GM06990 (cell line): ENCODE results near the gene AGAP1.

ENCODE experiments used
- DNase-seq: peaks from one replicate; pipeline ENCODE4 v3.0.0-alpha.2; 2011; ENCODE audit not compliant: insufficient read length; ENCODE audit errors: extremely low read depth
- H3K27me3 ChIP-seq: replicated peaks from 2 replicates; pipeline ENCODE4 v1.6.0; 2011; ENCODE audit warnings: low read length; ENCODE audit not compliant: control insufficient read depth, insufficient read depth
- H3K36me3 ChIP-seq: 2 replicates; pipeline ENCODE4 v1.5.1; 2011; ENCODE audit warnings: low read length; ENCODE audit not compliant: control insufficient read depth, insufficient read depth
- H3K4me3 ChIP-seq: replicated peaks from 2 replicates; pipeline ENCODE4 v1.5.1; 2011; ENCODE audit warnings: low read depth, mild to moderate bottlenecking, control low read depth, low read length
- CTCF ChIP-seq: IDR thresholded peaks from 2 replicates; pipeline ENCODE4 v1.5.1; 2011; ENCODE audit warnings: low read length, control low read depth, mild to moderate bottlenecking, inconsistent platforms; ENCODE audit not compliant: insufficient read depth, poor library complexity, severe bottlenecking

AGAP1 gene

GRCh38 chr2:236107536-236107935 is 613.7 kb downstream of the AGAP1 start:
- Histone ChIP-seq H3K36me3 (no peaks in the 10 kb centered on the region), H3K27me3 (0 out of 2 replicates have a peak, but pooled peaks cover 2% of the 10 kb centered on the region), H3K4me3 (no peak overlapping the region)
- no peak for TF ChIP-seq CTCF
- no peak for DNase-seq

GRCh38 chr2:236107942-236108625 is 614.2 kb downstream of the AGAP1 start:
- Histone ChIP-seq H3K4me3 (no peak overlapping the region), H3K27me3 (0 out of 2 replicates have a peak, but pooled peaks cover 2% of the 10 kb centered on the region), H3K36me3 (no peaks in the 10 kb centered on the region)
- no peak for TF ChIP-seq CTCF
- no peak for DNase-seq

- H3K4me3 ChIP-seq = no peak overlapping the region
- TF ChIP-seq CTCF = no peak
- H3K27me3 ChIP-seq = 0 out of 2 replicates have a peak, but pooled peaks cover 2% of the 10 kb centered on the region
- DNase-seq = no peak
- no peaks in the 10 kb centered on the region for H3K36me3 ChIP-seq
Observed at GRCh38 chr2:236109061-236109460, 615.2 kb downstream of the AGAP1 start.

GRCh38 chr2:236109473-236109872 is 615.6 kb downstream of the AGAP1 start:
- Histone ChIP-seq H3K27me3 (0 out of 2 replicates have a peak, but pooled peaks cover 2% of the 10 kb centered on the region), H3K36me3 (no peaks in the 10 kb centered on the region), H3K4me3 (no peak overlapping the region)
- no peak for DNase-seq
- no peak for TF ChIP-seq CTCF

- Histone ChIP-seq H3K36me3 (no peaks in the 10 kb centered on the region), H3K4me3 (no peak overlapping the region), H3K27me3 (0 out of 2 replicates have a peak, but pooled peaks cover 2% of the 10 kb centered on the region)
- TF ChIP-seq CTCF = no peak
- DNase-seq = no peak
Observed at GRCh38 chr2:236112466-236112865, 618.6 kb downstream of the AGAP1 start.

GRCh38 chr2:236113425-236113824 is 619.6 kb downstream of the AGAP1 start:
- H3K36me3 ChIP-seq = no peaks in the 10 kb centered on the region
- TF ChIP-seq CTCF = no peak
- no peak overlapping the region for H3K4me3 ChIP-seq
- H3K27me3 ChIP-seq = 0 out of 2 replicates have a peak, but pooled peaks cover 2% of the 10 kb centered on the region
- no peak for DNase-seq
